Measurements from ENCODE around the gene SP140L.
"Not testable (repeated sequence)": the region's sequence is repeated elsewhere in the genome, so short reads cannot be mapped to it uniquely, and the experiment has no call there.

The SP140L gene

DNA sequence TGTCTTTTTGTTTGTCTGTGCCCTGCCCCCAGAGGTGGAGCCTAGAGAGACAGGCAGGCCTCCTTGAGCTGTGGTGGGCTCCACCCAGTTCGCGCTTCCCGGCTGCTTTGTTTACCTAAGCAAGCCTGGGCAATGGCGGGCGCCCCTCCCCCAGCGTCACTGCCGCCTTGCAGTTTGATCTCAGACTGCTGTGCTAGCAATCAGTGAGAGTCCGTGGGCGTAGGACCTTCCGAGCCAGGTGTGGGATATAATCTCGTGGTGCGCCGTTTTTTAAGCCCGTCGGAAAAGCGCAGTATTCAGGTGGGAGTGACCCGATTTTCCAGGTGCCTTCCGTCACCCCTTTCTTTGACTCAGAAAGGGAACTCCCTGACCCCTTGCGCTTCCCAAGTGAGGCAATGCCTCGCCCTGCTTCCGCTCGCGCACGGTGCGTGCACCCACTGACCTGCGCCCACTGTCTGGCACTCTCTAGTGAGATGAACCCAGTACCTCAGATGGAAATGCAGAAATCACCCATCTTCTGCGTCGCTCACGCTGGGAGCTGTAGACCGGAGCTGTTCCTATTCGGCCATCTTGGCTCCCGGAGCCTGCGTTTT is 15.0 kb downstream of the SP140L start:
- not testable (repeated sequence) for H3K4me3 ChIP-seq (ENCODE audit: low read length in 2 of 2); H3K9me3 ChIP-seq (ENCODE audit: control insufficient read depth in 2 of 2, low read length in 2 of 2); H3K27ac ChIP-seq (ENCODE audit: low read depth in 2 of 2, low read length in 2 of 2); H3K27me3 ChIP-seq (ENCODE audit: control insufficient read depth in 2 of 2, insufficient read depth in 2 of 2, low read length in 2 of 2); H3K4me1 ChIP-seq (ENCODE audit: control insufficient read depth in 2 of 2, insufficient read depth in 2 of 2, low read length in 2 of 2); H3K9ac ChIP-seq (ENCODE audit: low read depth in 1 of 2, low read length in 2 of 2); H3K36me3 ChIP-seq (ENCODE audit: control insufficient read depth in 2 of 2, insufficient read depth in 2 of 2, low read length in 2 of 2)

GRCh38 chr2:230343041-230343624 is 16.1 kb downstream of the SP140L start:
- not testable (repeated sequence) for H3K36me3 ChIP-seq (ENCODE audit: control insufficient read depth in 2 of 2, insufficient read depth in 2 of 2, low read length in 2 of 2); H3K4me1 ChIP-seq (ENCODE audit: control insufficient read depth in 2 of 2, insufficient read depth in 2 of 2, low read length in 2 of 2); H3K9me3 ChIP-seq (ENCODE audit: control insufficient read depth in 2 of 2, low read length in 2 of 2); H3K27me3 ChIP-seq (ENCODE audit: control insufficient read depth in 2 of 2, insufficient read depth in 2 of 2, low read length in 2 of 2); H3K27ac ChIP-seq (ENCODE audit: low read depth in 2 of 2, low read length in 2 of 2); H3K9ac ChIP-seq (ENCODE audit: low read depth in 1 of 2, low read length in 2 of 2); H3K4me3 ChIP-seq (ENCODE audit: low read length in 2 of 2)

- Histone ChIP-seq H3K4me1 (ENCODE audit: control insufficient read depth in 2 of 2, insufficient read depth in 2 of 2, low read length in 2 of 2) (no peaks in the 10 kb centered on the region), H3K27ac (ENCODE audit: low read depth in 2 of 2, low read length in 2 of 2) (no peak overlapping the region), H3K36me3 (ENCODE audit: control insufficient read depth in 2 of 2, insufficient read depth in 2 of 2, low read length in 2 of 2) (peaks cover 0 to 2% of the 10 kb centered on the region in 2 donors), H3K27me3 (ENCODE audit: control insufficient read depth in 2 of 2, insufficient read depth in 2 of 2, low read length in 2 of 2) (no peaks in the 10 kb centered on the region), H3K9me3 (ENCODE audit: control insufficient read depth in 2 of 2, low read length in 2 of 2) (no peaks in the 10 kb centered on the region), H3K4me3 (ENCODE audit: low read length in 2 of 2) (no peak overlapping the region), H3K9ac (ENCODE audit: low read depth in 1 of 2, low read length in 2 of 2) (no peak overlapping the region)
Observed at GRCh38 chr2:230343747-230344146, 16.8 kb downstream of the SP140L start.

DNA sequence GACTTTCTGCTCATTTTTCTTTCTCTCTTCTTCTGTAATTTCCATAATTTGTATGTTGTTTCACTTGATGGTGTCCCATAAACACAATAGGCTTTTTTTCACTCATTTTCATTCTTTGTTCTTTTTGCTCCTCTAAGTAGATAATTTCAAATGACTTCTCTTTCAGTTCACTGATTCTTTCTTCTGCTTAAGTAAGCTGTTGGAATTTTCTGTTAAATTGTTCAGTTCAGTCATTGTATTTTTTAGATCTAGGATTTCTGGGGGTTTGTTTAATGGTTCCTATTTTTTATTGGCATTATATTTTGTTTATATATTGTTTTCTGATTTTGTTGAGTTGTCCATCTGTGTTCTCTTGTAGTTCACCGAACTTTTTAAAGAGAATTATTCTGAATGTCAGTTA is 19.5 kb downstream of the SP140L start:
- H3K9ac ChIP-seq (ENCODE audit: low read depth in 1 of 2, low read length in 2 of 2): no peak overlapping the region
- no peak overlapping the region for H3K27ac ChIP-seq (ENCODE audit: low read depth in 2 of 2, low read length in 2 of 2)
- H3K4me3 ChIP-seq (ENCODE audit: low read length in 2 of 2): no peak overlapping the region
- H3K27me3 ChIP-seq (ENCODE audit: control insufficient read depth in 2 of 2, insufficient read depth in 2 of 2, low read length in 2 of 2): no peaks in the 10 kb centered on the region
- H3K36me3 ChIP-seq (ENCODE audit: control insufficient read depth in 2 of 2, insufficient read depth in 2 of 2, low read length in 2 of 2): peaks cover 0 to 2% of the 10 kb centered on the region in 2 donors
- H3K9me3 ChIP-seq (ENCODE audit: control insufficient read depth in 2 of 2, low read length in 2 of 2): no peaks in the 10 kb centered on the region
- H3K4me1 ChIP-seq (ENCODE audit: control insufficient read depth in 2 of 2, insufficient read depth in 2 of 2, low read length in 2 of 2): no peaks in the 10 kb centered on the region

DNA sequence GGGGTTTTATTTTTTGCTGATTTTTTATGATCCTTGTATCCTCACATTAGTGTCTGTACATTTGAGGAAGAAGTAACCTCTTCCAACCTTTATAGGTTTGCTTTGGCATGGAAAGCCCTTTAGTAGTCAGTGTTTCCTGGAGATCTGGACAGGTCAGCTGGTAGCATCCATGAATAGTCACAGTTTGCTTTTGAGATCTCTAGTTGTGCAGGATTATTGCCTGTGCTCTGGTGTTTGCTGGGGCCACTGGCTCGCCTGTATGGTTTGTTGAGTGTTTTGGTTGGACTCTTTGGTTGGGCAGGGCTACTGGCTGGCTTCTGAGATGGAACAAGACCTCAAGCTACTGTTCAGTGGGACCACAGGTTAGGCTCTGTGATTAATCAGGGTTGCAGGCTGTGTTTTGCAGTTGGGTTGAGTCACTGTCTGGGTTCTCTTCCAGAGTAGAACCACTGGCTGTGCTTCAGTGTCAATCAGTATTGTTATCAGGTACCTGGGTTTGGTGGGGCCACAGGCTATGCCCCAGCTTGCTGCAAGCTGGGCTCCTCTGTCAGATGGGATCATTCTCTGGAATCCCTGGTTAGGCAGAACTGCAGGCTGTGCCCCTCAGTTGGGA is 20.0 kb downstream of the SP140L start:
- Histone ChIP-seq H3K36me3 (ENCODE audit: control insufficient read depth in 2 of 2, insufficient read depth in 2 of 2, low read length in 2 of 2) (peaks cover 0 to 2% of the 10 kb centered on the region in 2 donors), H3K27me3 (ENCODE audit: control insufficient read depth in 2 of 2, insufficient read depth in 2 of 2, low read length in 2 of 2) (no peaks in the 10 kb centered on the region), H3K4me3 (ENCODE audit: low read length in 2 of 2) (no peak overlapping the region), H3K9me3 (ENCODE audit: control insufficient read depth in 2 of 2, low read length in 2 of 2) (no peaks in the 10 kb centered on the region), H3K4me1 (ENCODE audit: control insufficient read depth in 2 of 2, insufficient read depth in 2 of 2, low read length in 2 of 2) (no peaks in the 10 kb centered on the region), H3K9ac (ENCODE audit: low read depth in 1 of 2, low read length in 2 of 2) (no peak overlapping the region), H3K27ac (ENCODE audit: low read depth in 2 of 2, low read length in 2 of 2) (no peak overlapping the region)

DNA sequence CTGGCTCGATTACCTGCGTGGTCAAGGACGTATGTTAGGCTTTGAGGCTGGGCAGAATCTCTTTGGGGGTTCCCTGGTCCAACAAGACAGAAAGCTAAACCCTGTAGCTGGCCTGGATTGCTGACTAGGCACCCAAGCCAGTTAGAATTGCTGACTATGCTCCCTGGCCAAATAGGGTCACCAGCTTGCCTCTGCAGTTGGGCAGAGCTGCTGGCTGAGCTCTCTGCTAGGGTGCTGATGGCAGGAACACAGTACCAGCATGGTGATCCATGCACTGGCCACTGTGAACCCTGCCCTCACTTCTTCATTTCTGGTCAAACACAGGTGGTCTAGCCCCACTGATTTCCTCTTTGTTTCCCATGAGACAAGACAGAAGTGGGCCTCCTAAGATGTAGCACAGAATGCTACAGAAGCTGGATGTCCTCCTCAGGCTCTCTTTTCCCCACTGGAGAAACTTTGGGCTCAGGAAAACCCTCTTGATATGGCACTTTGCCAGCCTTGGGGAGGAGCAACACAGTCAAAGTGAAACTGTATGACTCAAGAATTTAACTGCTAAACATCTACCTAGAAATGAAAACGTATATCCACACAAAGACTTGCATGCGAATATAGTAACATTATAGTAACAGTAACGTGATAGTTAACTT is 20.8 kb downstream of the SP140L start:
- H3K27ac ChIP-seq (ENCODE audit: low read depth in 2 of 2, low read length in 2 of 2): no peak overlapping the region

GRCh38 chr2:230348787-230349186 is 21.8 kb downstream of the SP140L start:
- Histone ChIP-seq H3K4me1 (ENCODE audit: control insufficient read depth in 2 of 2, insufficient read depth in 2 of 2, low read length in 2 of 2) (no peaks in the 10 kb centered on the region), H3K9me3 (ENCODE audit: control insufficient read depth in 2 of 2, low read length in 2 of 2) (no peaks in the 10 kb centered on the region), H3K4me3 (ENCODE audit: low read length in 2 of 2) (no peak overlapping the region), H3K36me3 (ENCODE audit: control insufficient read depth in 2 of 2, insufficient read depth in 2 of 2, low read length in 2 of 2) (no peaks in the 10 kb centered on the region), H3K27ac (ENCODE audit: low read depth in 2 of 2, low read length in 2 of 2) (no peak overlapping the region), H3K27me3 (ENCODE audit: control insufficient read depth in 2 of 2, insufficient read depth in 2 of 2, low read length in 2 of 2) (no peaks in the 10 kb centered on the region), H3K9ac (ENCODE audit: low read depth in 1 of 2, low read length in 2 of 2) (no peak overlapping the region)

More for the DNA sequence above, 20.8 kb downstream of the SP140L start:
- H3K27me3 ChIP-seq (ENCODE audit: control insufficient read depth in 2 of 2, insufficient read depth in 2 of 2, low read length in 2 of 2): no peaks in the 10 kb centered on the region
- H3K9ac ChIP-seq (ENCODE audit: low read depth in 1 of 2, low read length in 2 of 2): no peak overlapping the region
- peaks cover 0 to 2% of the 10 kb centered on the region in 2 donors for H3K36me3 ChIP-seq (ENCODE audit: control insufficient read depth in 2 of 2, insufficient read depth in 2 of 2, low read length in 2 of 2)
- H3K4me1 ChIP-seq (ENCODE audit: control insufficient read depth in 2 of 2, insufficient read depth in 2 of 2, low read length in 2 of 2): no peaks in the 10 kb centered on the region
- no peak overlapping the region for H3K4me3 ChIP-seq (ENCODE audit: low read length in 2 of 2)
- no peaks in the 10 kb centered on the region for H3K9me3 ChIP-seq (ENCODE audit: control insufficient read depth in 2 of 2, low read length in 2 of 2)

- no peaks in the 10 kb centered on the region for H3K9me3 ChIP-seq (ENCODE audit: control insufficient read depth in 2 of 2, low read length in 2 of 2)
- no peaks in the 10 kb centered on the region for H3K4me1 ChIP-seq (ENCODE audit: control insufficient read depth in 2 of 2, insufficient read depth in 2 of 2, low read length in 2 of 2)
- no peak overlapping the region for H3K4me3 ChIP-seq (ENCODE audit: low read length in 2 of 2)
- H3K27me3 ChIP-seq (ENCODE audit: control insufficient read depth in 2 of 2, insufficient read depth in 2 of 2, low read length in 2 of 2): no peaks in the 10 kb centered on the region
- no peak overlapping the region for H3K9ac ChIP-seq (ENCODE audit: low read depth in 1 of 2, low read length in 2 of 2)
- peaks cover 5 to 20% of the 10 kb centered on the region in 2 donors for H3K36me3 ChIP-seq (ENCODE audit: control insufficient read depth in 2 of 2, insufficient read depth in 2 of 2, low read length in 2 of 2)
- H3K27ac ChIP-seq (ENCODE audit: low read depth in 2 of 2, low read length in 2 of 2): no peak overlapping the region
Observed at GRCh38 chr2:230356084-230356483, 29.1 kb downstream of the SP140L start.

DNA sequence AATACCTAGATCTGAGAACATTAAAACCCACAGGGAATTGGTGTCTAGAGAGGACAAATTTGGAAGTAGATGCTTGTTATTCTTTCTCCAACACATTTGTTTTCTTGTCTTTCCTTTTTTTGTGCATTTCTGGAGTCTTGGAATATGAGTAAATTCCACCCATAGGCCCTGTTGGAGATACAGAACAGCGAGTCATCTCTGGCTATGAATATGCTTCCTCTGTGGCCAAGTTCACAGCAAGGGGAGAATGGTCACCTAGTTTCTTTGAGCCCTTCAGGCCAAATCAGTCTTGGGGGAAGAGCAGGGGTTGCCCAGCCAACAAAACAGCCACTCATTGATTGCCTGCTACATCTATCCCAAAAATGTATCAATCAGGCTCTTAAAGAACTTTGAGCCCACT is 31.3 kb downstream of the SP140L start:
- no peak overlapping the region for H3K9ac ChIP-seq (ENCODE audit: low read depth in 1 of 2, low read length in 2 of 2)
- no peaks in the 10 kb centered on the region for H3K9me3 ChIP-seq (ENCODE audit: control insufficient read depth in 2 of 2, low read length in 2 of 2)
- no peaks in the 10 kb centered on the region for H3K4me1 ChIP-seq (ENCODE audit: control insufficient read depth in 2 of 2, insufficient read depth in 2 of 2, low read length in 2 of 2)
- H3K27me3 ChIP-seq (ENCODE audit: control insufficient read depth in 2 of 2, insufficient read depth in 2 of 2, low read length in 2 of 2): no peaks in the 10 kb centered on the region
- no peak overlapping the region for H3K4me3 ChIP-seq (ENCODE audit: low read length in 2 of 2)
- H3K36me3 ChIP-seq (ENCODE audit: control insufficient read depth in 2 of 2, insufficient read depth in 2 of 2, low read length in 2 of 2): peaks cover 8 to 31% of the 10 kb centered on the region in 2 donors
- H3K27ac ChIP-seq (ENCODE audit: low read depth in 2 of 2, low read length in 2 of 2): no peak overlapping the region

GRCh38 chr2:230360028-230360427 is 33.0 kb downstream of the SP140L start:
- no peak overlapping the region for H3K27ac ChIP-seq (ENCODE audit: low read depth in 2 of 2, low read length in 2 of 2)
- H3K9ac ChIP-seq (ENCODE audit: low read depth in 1 of 2, low read length in 2 of 2): no peak overlapping the region
- H3K4me1 ChIP-seq (ENCODE audit: control insufficient read depth in 2 of 2, insufficient read depth in 2 of 2, low read length in 2 of 2): no peaks in the 10 kb centered on the region
- no peak overlapping the region for H3K4me3 ChIP-seq (ENCODE audit: low read length in 2 of 2)
- H3K36me3 ChIP-seq (ENCODE audit: control insufficient read depth in 2 of 2, insufficient read depth in 2 of 2, low read length in 2 of 2): peaks cover 8 to 31% of the 10 kb centered on the region in 2 donors
- no peaks in the 10 kb centered on the region for H3K27me3 ChIP-seq (ENCODE audit: control insufficient read depth in 2 of 2, insufficient read depth in 2 of 2, low read length in 2 of 2)
- no peaks in the 10 kb centered on the region for H3K9me3 ChIP-seq (ENCODE audit: control insufficient read depth in 2 of 2, low read length in 2 of 2)
